Activated naive CD4-positive, alpha-beta T cell treated with anti-CD3 and anti-CD28 coated beads, Interleukin-2, amount 10 ng/mL, durations not matched to agents 7 days and 5 days (primary cell): Measurements from ENCODE around the gene UNC13A.
"Not testable (repeated sequence)": the region's sequence is repeated elsewhere in the genome, so short reads cannot be mapped to it uniquely, and the experiment has no call there.

ENCODE experiments used
- CTCF ChIA-PET: fragments of 350-600 bp; sonication (Branson Sonifier 250); formaldehyde crosslinking; loops from one replicate; lab custom pipeline; 2021; ENCODE audit warnings: antibody characterized with exemption; lab: Charles Lee
- DNase-seq: peaks from one replicate; pipeline ENCODE4 v3.0.0-alpha.2; 2020
- H3K27ac Mint-ChIP-seq: one replicate; pipeline ENCODE4 v1.8.0; 2021; ENCODE audit warnings: mild to moderate bottlenecking, moderate library complexity, mixed read lengths
- H3K27me3 Mint-ChIP-seq: one replicate; pipeline ENCODE4 v1.8.0; 2021; ENCODE audit warnings: mild to moderate bottlenecking, mixed read lengths
- H3K36me3 Mint-ChIP-seq: one replicate; pipeline ENCODE4 v1.8.0; 2021; ENCODE audit warnings: mixed read lengths
- H3K4me1 Mint-ChIP-seq: one replicate; pipeline ENCODE4 v1.8.0; 2021; ENCODE audit warnings: mixed read lengths
- H3K4me3 Mint-ChIP-seq: one replicate; pipeline ENCODE4 v1.8.0; 2021; ENCODE audit warnings: mild to moderate bottlenecking, moderate library complexity, mixed read lengths
- H3K9me3 Mint-ChIP-seq: one replicate; pipeline ENCODE4 v1.8.0; 2021; ENCODE audit warnings: mixed read lengths

The UNC13A gene

DNA sequence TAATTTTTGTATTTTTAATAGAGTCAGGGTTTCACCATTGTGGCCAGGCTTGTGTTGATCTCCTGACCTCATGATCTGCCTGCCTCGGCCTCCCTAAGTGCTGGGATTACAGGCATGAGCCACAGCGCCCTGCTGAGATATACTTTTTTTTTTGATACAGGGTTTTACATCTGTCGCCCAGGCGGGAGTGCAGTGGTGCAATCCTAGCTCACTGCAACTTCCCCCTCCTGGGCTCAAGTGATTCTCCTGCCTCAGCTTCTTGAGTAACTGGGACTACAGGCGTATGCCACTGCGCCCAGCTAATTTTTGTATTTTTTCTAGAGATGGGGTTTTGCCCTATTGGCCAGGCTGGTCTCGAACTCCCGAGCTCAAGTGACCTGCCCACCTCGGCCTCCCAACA is 130.7 kb downstream of the UNC13A start:
- CTCF ChIA-PET: interaction anchor here (1.0 kb wide), 1 partner anchor 16 kb away, joined by 3 read pairs; no protein-coding TSS in a partner anchor
- Mint-ChIP-seq H3K9me3 (no peaks in the 10 kb centered on the region), H3K27me3 (peaks cover 4% of the 10 kb centered on the region), H3K36me3 (peaks cover 21% of the 10 kb centered on the region), H3K4me1 (peaks cover 29% of the 10 kb centered on the region), H3K4me3 (peak overlapping the region; percentile 81), H3K27ac (no peak overlapping the region)
- DNase-seq: no peak

DNA sequence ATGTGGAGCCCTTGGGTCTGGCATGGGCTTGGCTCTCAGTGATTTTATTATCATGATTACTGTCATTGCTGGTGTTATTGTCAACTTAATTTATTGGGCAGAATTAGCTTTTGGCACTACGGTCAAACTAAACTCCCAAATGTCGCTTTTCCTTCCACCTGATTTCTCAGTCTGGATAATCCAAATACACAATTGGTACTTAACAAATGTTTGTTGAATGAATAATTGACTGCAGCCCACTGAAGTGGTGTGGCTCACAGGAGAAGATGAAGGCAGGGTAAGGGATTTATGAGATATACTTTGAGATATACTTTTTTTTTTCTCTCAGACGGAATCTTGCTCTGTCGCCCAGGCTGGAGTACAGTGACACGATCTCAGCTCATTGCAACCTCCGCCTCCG is 131.2 kb downstream of the UNC13A start:
- Mint-ChIP-seq H3K27ac (peak overlapping the region; percentile 73), H3K27me3 (peaks cover 4% of the 10 kb centered on the region), H3K4me3 (peak overlapping the region; percentile 81), H3K9me3 (no peaks in the 10 kb centered on the region), H3K36me3 (peaks cover 19% of the 10 kb centered on the region), H3K4me1 (peaks cover 28% of the 10 kb centered on the region)
- DNase-seq: no peak
- CTCF ChIA-PET: interaction anchor here (0.8 to 1.3 kb wide), 3 partner anchors 16 to 17 kb away, joined by 3 to 6 read pairs (median 3); no protein-coding TSS in a partner anchor

- DNase-seq: peak; percentile 61
- H3K27ac Mint-ChIP-seq: peak overlapping the region; percentile 73
- H3K36me3 Mint-ChIP-seq: peaks cover 15% of the 10 kb centered on the region
- H3K4me3 Mint-ChIP-seq: peak overlapping the region; percentile 81
- peaks cover 4% of the 10 kb centered on the region for H3K27me3 Mint-ChIP-seq
- peaks cover 24% of the 10 kb centered on the region for H3K4me1 Mint-ChIP-seq
- CTCF ChIA-PET: interaction anchor here (0.8 to 1.3 kb wide), 3 partner anchors 17 to 299 kb away, joined by 3 to 6 read pairs (median 3); no protein-coding TSS in a partner anchor
- H3K9me3 Mint-ChIP-seq: no peaks in the 10 kb centered on the region
Observed at GRCh38 chr19:17555929-17556813, 132.0 kb downstream of the UNC13A start.

DNA sequence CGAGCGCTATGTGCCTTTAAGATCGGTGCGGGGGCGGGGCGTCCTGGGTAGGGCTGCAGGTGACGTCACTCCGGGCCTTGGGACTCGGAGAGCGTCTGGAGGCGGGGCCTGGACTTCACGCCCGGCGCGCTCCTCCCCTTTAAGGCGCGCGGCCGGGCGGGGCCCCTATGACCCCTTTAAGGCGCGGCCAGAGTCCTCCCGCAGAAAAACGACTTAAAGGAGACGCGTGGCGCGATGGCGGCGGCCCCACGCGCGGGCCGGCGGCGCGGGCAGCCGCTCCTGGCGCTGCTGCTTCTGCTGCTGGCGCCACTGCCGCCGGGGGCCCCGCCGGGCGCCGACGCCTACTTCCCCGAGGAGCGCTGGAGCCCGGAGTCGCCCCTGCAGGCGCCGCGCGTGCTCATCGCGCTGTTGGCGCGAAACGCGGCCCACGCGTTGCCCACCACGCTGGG is 132.7 kb downstream of the UNC13A start, which contains the start of gene COLGALT1:
TSS of gene COLGALT1 (plus strand) at position 170 of the 449 bp plus-strand sequence. CDS start at position 235, 65 bp downstream.
- Mint-ChIP-seq H3K27me3 (peaks cover 5% of the 10 kb centered on the region), H3K27ac (peak within 1 kb of the TSS; percentile 73), H3K4me3 (peak within 1 kb of the TSS; percentile 81), H3K9me3 (no peaks in the 10 kb centered on the region), H3K36me3 (peaks cover 15% of the 10 kb centered on the region), H3K4me1 (peaks cover 24% of the 10 kb centered on the region)
- DNase-seq: peak; percentile 100
- CTCF ChIA-PET: no interaction called here

DNA sequence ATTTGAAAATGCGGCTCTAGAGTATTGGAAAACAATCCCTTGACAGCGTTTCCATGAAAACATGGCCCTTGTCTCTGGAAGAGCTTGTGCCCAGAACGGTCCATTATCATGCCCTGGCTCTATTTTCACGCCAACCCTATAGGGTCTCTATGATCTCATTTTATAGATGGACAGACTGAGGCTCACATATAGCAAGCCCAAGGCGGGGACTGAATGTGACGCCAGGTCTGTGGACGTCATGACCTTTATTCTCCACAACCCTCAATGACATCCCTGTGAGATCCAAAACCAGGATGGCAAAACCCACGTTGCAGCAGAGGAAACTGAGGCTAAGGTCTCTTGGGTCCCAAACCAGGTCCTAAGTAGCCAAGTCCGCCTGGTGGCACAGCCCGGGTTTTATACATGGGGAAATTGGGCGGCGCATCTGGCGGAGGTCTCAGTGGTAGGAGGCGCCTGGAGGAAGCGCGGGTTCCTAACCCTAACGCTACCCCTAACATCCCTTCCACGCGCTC is 133.1 kb downstream of the UNC13A start:
- no peak for DNase-seq
- Mint-ChIP-seq H3K36me3 (peaks cover 10% of the 10 kb centered on the region), H3K27me3 (peaks cover 10% of the 10 kb centered on the region), H3K9me3 (no peaks in the 10 kb centered on the region), H3K4me1 (peaks cover 24% of the 10 kb centered on the region), H3K4me3 (peak overlapping the region; percentile 81), H3K27ac (peak overlapping the region; percentile 69)
- CTCF ChIA-PET: no interaction called here

- H3K4me1 Mint-ChIP-seq: peaks cover 24% of the 10 kb centered on the region
- no peak overlapping the region for H3K4me3 Mint-ChIP-seq
- H3K27me3 Mint-ChIP-seq: peaks cover 19% of the 10 kb centered on the region
- no peak for DNase-seq
- no peaks in the 10 kb centered on the region for H3K9me3 Mint-ChIP-seq
- peaks cover 3% of the 10 kb centered on the region for H3K36me3 Mint-ChIP-seq
- H3K27ac Mint-ChIP-seq: no peak overlapping the region
- CTCF ChIA-PET: no interaction called here
Observed at GRCh38 chr19:17553256-17553655, 134.9 kb downstream of the UNC13A start.

DNA sequence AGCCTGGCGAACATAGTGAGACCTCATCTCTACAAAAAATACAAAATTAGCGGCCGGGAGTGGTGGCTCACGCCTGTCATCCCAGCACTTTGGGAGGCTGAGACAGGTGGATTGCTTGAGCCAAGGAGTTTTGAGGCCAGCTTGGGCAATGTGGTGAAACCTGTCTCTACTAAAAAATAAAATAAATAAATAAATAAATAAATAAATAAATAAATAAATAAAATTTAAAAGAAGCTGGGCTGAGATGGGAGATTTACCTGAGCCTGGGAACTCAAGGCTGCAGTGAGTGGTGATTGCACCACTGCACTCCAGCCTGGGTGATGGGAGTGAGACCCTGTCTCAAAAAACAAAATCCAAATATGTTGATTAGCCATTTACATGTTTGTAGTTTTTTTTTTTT is 135.4 kb downstream of the UNC13A start:
- H3K9me3 Mint-ChIP-seq, CTCF ChIA-PET, H3K27ac Mint-ChIP-seq, DNase-seq, H3K4me3 Mint-ChIP-seq, H3K36me3 Mint-ChIP-seq: not testable (repeated sequence)
- H3K27me3 Mint-ChIP-seq: peaks cover 21% of the 10 kb centered on the region
- H3K4me1 Mint-ChIP-seq: peaks cover 24% of the 10 kb centered on the region
